Aorta (tissue), 5 donors: Measurements from ENCODE around the gene GBP5. TPM values are rescaled to one million over a fixed set of nuclear protein-coding genes. Genes with fewer than 3 reads are reported as not detected.
"Not testable (repeated sequence)": the region's sequence is repeated elsewhere in the genome, so short reads cannot be mapped to it uniquely, and the experiment has no call there.

Experiments used
- ATAC-seq: fragments of 200-7000 bp; cut with Tn5 transposase; one replicate; pipeline ENCODE4 v1.9.1; 2022; ENCODE audit warnings: moderate library complexity; ENCODE audit not compliant: low FRiP score
- DNase-seq, 2 donors: peaks; one replicate each; pipeline ENCODE4 v3.0.0-alpha.2; 2020
- H3K27ac ChIP-seq, 2 donors: one replicate each; pipeline ENCODE4 v1.5.1; 2013; ENCODE audit warnings: low read length in 2 of 2, mild to moderate bottlenecking in 2 of 2, moderate library complexity in 2 of 2, control low read depth in 1 of 2, inconsistent platforms in 1 of 2, low read depth in 1 of 2
- H3K27me3 ChIP-seq, 2 donors: one replicate each; pipeline ENCODE4 v1.6.1; 2013; ENCODE audit warnings: control low read depth in 1 of 2, low read length in 1 of 2, mild to moderate bottlenecking in 1 of 2, moderate library complexity in 1 of 2; ENCODE audit not compliant: insufficient read depth in 2 of 2, control insufficient read depth in 1 of 2
- H3K36me3 ChIP-seq, 2 donors: one replicate each; pipeline ENCODE4 v1.6.1; 2013; ENCODE audit warnings: control low read depth in 1 of 2, low read length in 1 of 2, mild to moderate bottlenecking in 1 of 2; ENCODE audit not compliant: insufficient read depth in 2 of 2, control insufficient read depth in 1 of 2
- H3K4me1 ChIP-seq, 2 donors: one replicate each; pipeline ENCODE4 v1.6.1; 2013; ENCODE audit warnings: low read length in 2 of 2, control low read depth in 1 of 2, mild to moderate bottlenecking in 1 of 2, moderate library complexity in 1 of 2; ENCODE audit not compliant: insufficient read depth in 2 of 2, control insufficient read depth in 1 of 2
- H3K4me3 ChIP-seq, 2 donors: one replicate each; pipeline ENCODE4 v1.5.1; 2013; ENCODE audit warnings: low read length in 2 of 2, control low read depth in 1 of 2, mild to moderate bottlenecking in 1 of 2
- H3K9me3 ChIP-seq: one replicate; pipeline ENCODE4 v1.6.1; 2013; ENCODE audit warnings: mild to moderate bottlenecking, low read length; ENCODE audit not compliant: control insufficient read depth
- WGBS, 2 donors: extraction: QIAGEN DNeasy Blood & Tissue Kit; methylation state at CpG; one replicate each; pipeline ENCODE4 v1.1.7; 2013; 5-methylcytosine and 5-hydroxymethylcytosine counted together
- intact Hi-C, 2 donors: fragments of 100-400 bp; cut with DNase I; formaldehyde crosslinking; loops; one replicate each; pipeline versions ENCODE4 v1.14.2 to v1.15.0; 2022
- polyA plus RNA-seq, 2 donors: library from polyadenylated mRNA; stranded (reverse); fragments of 200-250 nt; gene quantifications; one replicate each; pipeline ENCODE4 v1.2.3, GENCODE V29; 2013
- total RNA-seq, 2 donors: library from RNA; stranded (reverse); fragmentation: NEBNext Ultra II Directional; extraction: Animal tissue kit (Norgen Biotek cat#: 25700); gene quantifications; one replicate each; pipeline ENCODE4 v1.2.1, GENCODE V29; 2021
- donor health status: healthy with polysubstance abuse.
- donor health status: Bipolar disorder and iron deficiency.
- donor health status: DM: no; HTN: no; CAD: no.
- donor health status: DM: no; HTN: no; CAD: no.
- donor health status: DM: yes; HTN: yes; CAD: no.

Gene GBP5
- total and polyA plus RNA-seq, 4 donors: 0.20 to 7.9 (median 2.3) TPM

GRCh38 chr1:89259283-89259971 lies 13.2 kb downstream of the GBP5 start:
- Histone ChIP-seq H3K4me1 (peaks cover 0 to 2% of the 10 kb centered on the region in 2 donors), H3K36me3 (no peaks in the 10 kb centered on the region), H3K4me3 (no peak overlapping the region), H3K27me3 (no peaks in the 10 kb centered on the region), H3K27ac (no peak overlapping the region), H3K9me3 (no peaks in the 10 kb centered on the region)
- peak in 1 of 2 donors; percentile 40 for DNase-seq
- 87 to 92% methylated on average over 11 of the region's 11 CpGs for WGBS, 2 donors
- ATAC-seq: peak; percentile 20
- intact Hi-C loops: no loop called here

GRCh38 chr1:89257041-89257440 lies 15.6 kb downstream of the GBP5 start:
- H3K27me3 ChIP-seq: no peaks in the 10 kb centered on the region
- ATAC-seq (no peak), DNase-seq (no peak)
- intact Hi-C loops: no loop called here
- H3K4me1 ChIP-seq: no peaks in the 10 kb centered on the region
- H3K9me3 ChIP-seq: no peaks in the 10 kb centered on the region
- WGBS, 2 donors: 66% methylated on average over 2 of the region's 2 CpGs
- no peak overlapping the region for H3K27ac ChIP-seq
- H3K36me3 ChIP-seq: no peaks in the 10 kb centered on the region
- no peak overlapping the region for H3K4me3 ChIP-seq

GRCh38 chr1:89255581-89255980 lies 17.1 kb downstream of the GBP5 start:
- intact Hi-C loops, H3K9me3 ChIP-seq, H3K27ac ChIP-seq, H3K4me1 ChIP-seq, H3K36me3 ChIP-seq, ATAC-seq, H3K4me3 ChIP-seq, DNase-seq, H3K27me3 ChIP-seq: not testable (repeated sequence)
- WGBS, 2 donors: 90 to 93% methylated on average over 8 of the region's 8 CpGs

- Histone ChIP-seq H3K4me3 (no peak overlapping the region), H3K27me3 (no peaks in the 10 kb centered on the region), H3K36me3 (no peaks in the 10 kb centered on the region), H3K27ac (no peak overlapping the region), H3K9me3 (no peaks in the 10 kb centered on the region), H3K4me1 (no peaks in the 10 kb centered on the region)
- WGBS, 2 donors: 73 to 77% methylated on average over 4 of the region's 4 CpGs
- DNase-seq (no peak), ATAC-seq (no peak)
- intact Hi-C loops: no loop called here
Measured at GRCh38 chr1:89254658-89255287, 17.9 kb downstream of the GBP5 start.

GRCh38 chr1:89243046-89243445 lies 29.6 kb downstream of the GBP5 start:
- Histone ChIP-seq H3K4me1 (no peaks in the 10 kb centered on the region), H3K27me3 (no peaks in the 10 kb centered on the region), H3K27ac (no peak overlapping the region), H3K9me3 (no peaks in the 10 kb centered on the region), H3K36me3 (no peaks in the 10 kb centered on the region), H3K4me3 (no peak overlapping the region)
- no peak for ATAC-seq
- DNase-seq: no peak
- intact Hi-C loops: no loop called here
- WGBS, 2 donors: 69 to 75% methylated on average over 3 of the region's 3 CpGs

Other genes with a start within 250 kb of the GBP5 start
- 10 to 100 TPM; 20.6 to 47.8 TPM for gene GBP3, start 250.0 kb downstream of the GBP5 start, total RNA-seq
- gene GBP3, start 250.0 kb downstream of the GBP5 start, polyA plus RNA-seq: 10 to 100 TPM in 1 of 2 donors, 1 to 10 TPM in 1; 9.5 to 25.4 TPM
- 10 to 100 TPM; 43.8 to 62.6 TPM for gene GBP1, start 207.7 kb downstream of the GBP5 start, total RNA-seq
- gene GBP1, start 207.7 kb downstream of the GBP5 start, polyA plus RNA-seq: 10 to 100 TPM in 1 of 2 donors, 1 to 10 TPM in 1; 9.6 to 45.3 TPM
- 100 to 1,000 TPM; 110 to 123 TPM for gene GBP2, start 146.7 kb downstream of the GBP5 start, total RNA-seq
- 100 to 1,000 TPM in 1 of 2 donors, 10 to 100 TPM in 1; 67.6 to 217 TPM for gene GBP2, start 146.7 kb downstream of the GBP5 start, polyA plus RNA-seq
- under 1 TPM in 1 of 2 donors, not detected in 1; 0.21 TPM for gene GBP7, start 96.9 kb downstream of the GBP5 start, total RNA-seq
- not detected for gene GBP7, start 96.9 kb downstream of the GBP5 start, polyA plus RNA-seq
- gene GBP4, start 73.9 kb downstream of the GBP5 start, total RNA-seq: 10 to 100 TPM; 10.1 to 17.7 TPM
- gene GBP4, start 73.9 kb downstream of the GBP5 start, polyA plus RNA-seq: 1 to 10 TPM; 1.4 to 3.6 TPM
- gene GBP6, start 91.2 kb upstream of the GBP5 start, total RNA-seq: not detected
- under 1 TPM; 0.13 TPM for gene GBP6, start 91.2 kb upstream of the GBP5 start, polyA plus RNA-seq